Tibial nerve (tissue), 4 donors: ENCODE results near the gene BCCIP. TPM values are rescaled to one million over a fixed set of nuclear protein-coding genes. Genes with fewer than 3 reads are reported as not detected.

Experiments
- DNase-seq, 2 donors: peaks; one replicate each; pipeline ENCODE4 v3.0.0-alpha.2; 2019; ENCODE audit warnings: low spot score in 2 of 2
- H3K27ac ChIP-seq, 4 donors: fragments of 200-600 bp; sonication (generic) in 3 of 4; one replicate each; pipeline ENCODE4 v1.5.1; 2017 to 2019; ENCODE audit warnings: mild to moderate bottlenecking in 1 of 4
- H3K27me3 ChIP-seq, 2 donors: fragments of 200-600 bp; sonication (generic) in 1 of 2; one replicate each; pipeline versions ENCODE4 v1.5.1 to v1.6.0; 2017 to 2019
- H3K36me3 ChIP-seq, 3 donors: fragments of 200-600 bp; sonication (generic); one replicate each; pipeline ENCODE4 v1.5.1; 2018 to 2019
- H3K4me1 ChIP-seq, 4 donors: fragments of 200-600 bp; sonication (generic) in 3 of 4; one replicate each; pipeline ENCODE4 v1.5.1; 2017 to 2019
- H3K4me3 ChIP-seq, 4 donors: fragments of 200-600 bp; sonication (generic) in 3 of 4; one replicate each; pipeline ENCODE4 v1.5.1; 2017 to 2019; ENCODE audit warnings: mild to moderate bottlenecking in 1 of 4, moderate library complexity in 1 of 4
- H3K9me3 ChIP-seq, 4 donors: fragments of 200-600 bp; sonication (generic) in 3 of 4; one replicate each; pipeline ENCODE4 v1.5.1; 2017 to 2019
- EP300 ChIP-seq, 2 donors: sonication (generic); formaldehyde crosslinking; IDR thresholded peaks; one replicate each; pipeline ENCODE4 v1.6.1; 2017; ENCODE audit warnings: antibody characterized with exemption in 2 of 2, mild to moderate bottlenecking in 1 of 2
- POLR2A ChIP-seq, 2 donors: fragments of 450-650 bp; IDR thresholded peaks; one replicate each; pipeline ENCODE4 v1.6.1; 2017; ENCODE audit warnings: antibody characterized with exemption in 2 of 2, mild to moderate bottlenecking in 2 of 2, moderate library complexity in 2 of 2
- WGBS, 2 donors: methylation state at CpG; one replicate each; pipeline ENCODE4 v1.1.5; 2018; 5-methylcytosine and 5-hydroxymethylcytosine counted together
- total RNA-seq, 4 donors: library from RNA; depleted of rRNA; stranded (reverse); fragments of >200 nt; gene quantifications; one replicate each; pipeline ENCODE4 v1.1.0, GENCODE V29; 2016
- TF ChIP-seq, protein P1 (sequence below), 5 experiments: fragments of 200-600 bp in 3 of 5; fragments of 450-650 bp in 2 of 5; sonication (generic) in 3 of 5; IDR thresholded peaks; one replicate each; pipeline ENCODE4 v1.5.1; 2016 to 2019; ENCODE audit warnings: antibody characterized with exemption in 5 of 5, mild to moderate bottlenecking in 3 of 5, moderate library complexity in 2 of 5

BCCIP gene
- total RNA-seq, 4 donors from 2014 or later: 22.0 to 40.0 (median 33.6) TPM

DNA sequence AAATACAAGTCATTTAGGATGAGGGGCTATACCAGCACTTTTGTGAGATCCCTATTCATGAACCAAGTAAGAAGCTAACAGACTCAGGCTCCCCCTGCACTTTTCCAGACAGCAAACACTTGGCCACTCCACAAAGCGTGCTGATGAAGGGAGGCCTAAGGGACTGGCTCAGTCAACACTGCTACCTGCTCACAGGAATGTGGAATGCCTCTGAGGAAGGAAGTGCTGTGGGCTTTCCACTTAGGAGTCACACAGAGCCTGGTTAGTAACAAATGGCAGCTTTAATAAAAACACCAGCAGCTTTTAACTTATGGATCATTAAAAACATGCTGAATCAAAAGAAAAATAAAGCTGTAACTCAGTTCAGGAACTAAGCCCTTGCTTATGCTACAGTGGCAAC, 15.3 kb upstream of the BCCIP start:
- 77 to 90% methylated on average over 1 of the region's 1 CpG for WGBS, 2 donors
- Histone ChIP-seq H3K9me3 (no peaks in the 10 kb centered on the region), H3K4me1 (no peaks in the 10 kb centered on the region), H3K27me3 (no peaks in the 10 kb centered on the region), H3K36me3 (peaks cover 0 to 98% (median 10%) of the 10 kb centered on the region in 3 donors), H3K27ac (no peak overlapping the region), H3K4me3 (no peak overlapping the region)
- DNase-seq: no peak
- TF ChIP-seq, protein P1, sequence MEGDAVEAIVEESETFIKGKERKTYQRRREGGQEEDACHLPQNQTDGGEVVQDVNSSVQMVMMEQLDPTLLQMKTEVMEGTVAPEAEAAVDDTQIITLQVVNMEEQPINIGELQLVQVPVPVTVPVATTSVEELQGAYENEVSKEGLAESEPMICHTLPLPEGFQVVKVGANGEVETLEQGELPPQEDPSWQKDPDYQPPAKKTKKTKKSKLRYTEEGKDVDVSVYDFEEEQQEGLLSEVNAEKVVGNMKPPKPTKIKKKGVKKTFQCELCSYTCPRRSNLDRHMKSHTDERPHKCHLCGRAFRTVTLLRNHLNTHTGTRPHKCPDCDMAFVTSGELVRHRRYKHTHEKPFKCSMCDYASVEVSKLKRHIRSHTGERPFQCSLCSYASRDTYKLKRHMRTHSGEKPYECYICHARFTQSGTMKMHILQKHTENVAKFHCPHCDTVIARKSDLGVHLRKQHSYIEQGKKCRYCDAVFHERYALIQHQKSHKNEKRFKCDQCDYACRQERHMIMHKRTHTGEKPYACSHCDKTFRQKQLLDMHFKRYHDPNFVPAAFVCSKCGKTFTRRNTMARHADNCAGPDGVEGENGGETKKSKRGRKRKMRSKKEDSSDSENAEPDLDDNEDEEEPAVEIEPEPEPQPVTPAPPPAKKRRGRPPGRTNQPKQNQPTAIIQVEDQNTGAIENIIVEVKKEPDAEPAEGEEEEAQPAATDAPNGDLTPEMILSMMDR (IDR thresholded peaks at IDR 0.05): no peak
- TF ChIP-seq EP300 (IDR thresholded peaks at IDR 0.05): no peak
- TF ChIP-seq POLR2A (IDR thresholded peaks at IDR 0.05): no peak

DNA sequence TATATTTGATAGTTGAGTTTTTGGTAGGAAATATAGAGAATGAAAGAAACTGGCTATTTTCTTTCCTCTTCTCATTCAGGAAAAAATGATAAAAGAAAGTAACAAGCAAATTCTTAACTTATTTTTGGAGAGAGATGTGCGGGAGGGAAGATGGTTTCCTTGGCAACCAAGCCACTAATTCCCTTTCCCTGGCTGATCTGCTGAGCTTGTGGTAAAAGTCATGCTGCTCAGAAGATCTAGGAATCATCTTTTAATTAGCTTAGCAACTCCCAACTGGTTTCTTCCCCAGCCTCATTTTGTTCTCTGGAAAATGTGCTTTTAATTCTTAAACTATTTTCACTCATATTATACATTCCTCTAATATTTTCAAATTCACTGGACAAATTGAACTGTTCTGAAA, 12.1 kb upstream of the BCCIP start:
- TF ChIP-seq EP300 (IDR thresholded peaks at IDR 0.05) (no peak), POLR2A (IDR thresholded peaks at IDR 0.05) (no peak)
- TF ChIP-seq, protein P1 (IDR thresholded peaks at IDR 0.05): no peak
- H3K27me3 ChIP-seq: no peaks in the 10 kb centered on the region
- no peak overlapping the region for H3K4me3 ChIP-seq
- no peaks in the 10 kb centered on the region for H3K4me1 ChIP-seq
- H3K36me3 ChIP-seq: peaks cover 0 to 100% (median 4%) of the 10 kb centered on the region in 3 donors
- H3K9me3 ChIP-seq: no peaks in the 10 kb centered on the region
- no peak for DNase-seq
- no peak overlapping the region for H3K27ac ChIP-seq
- WGBS, 2 donors: 62 to 63% methylated on average over 1 of the region's 1 CpG

DNA sequence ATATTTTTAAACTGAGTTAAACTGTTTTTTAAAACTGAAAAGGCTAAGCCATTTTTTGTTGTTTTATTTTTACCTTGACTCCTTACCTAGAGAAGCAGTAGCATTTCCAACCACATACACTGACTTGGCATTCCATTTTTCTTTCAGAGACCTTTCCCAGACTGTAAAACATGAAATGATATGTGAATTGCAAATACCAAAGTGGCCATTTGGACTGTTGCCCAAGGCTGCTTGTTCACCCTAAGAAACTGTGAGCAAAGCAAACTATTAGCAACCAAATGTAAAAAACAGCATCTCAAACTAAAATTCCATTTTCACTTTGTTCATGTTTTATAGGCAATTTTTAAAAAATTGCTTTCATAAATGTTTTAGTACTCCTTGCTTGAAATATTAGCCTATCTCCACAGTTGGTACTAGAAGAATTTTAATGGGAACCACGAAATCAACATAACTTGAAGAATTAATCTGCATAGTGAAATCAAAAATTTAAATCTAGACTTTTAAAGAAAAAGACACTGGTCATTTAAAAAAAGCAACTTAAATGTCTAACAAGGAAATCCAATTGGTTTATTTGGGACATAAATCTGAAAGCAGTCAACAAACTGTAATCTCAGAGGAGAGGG, 11.1 kb upstream of the BCCIP start:
- Histone ChIP-seq H3K27ac (no peak overlapping the region), H3K4me1 (no peaks in the 10 kb centered on the region), H3K4me3 (no peak overlapping the region), H3K36me3 (peaks cover 0 to 91% (median 4%) of the 10 kb centered on the region in 3 donors), H3K9me3 (no peaks in the 10 kb centered on the region), H3K27me3 (no peaks in the 10 kb centered on the region)
- DNase-seq: no peak
- TF ChIP-seq, protein P1 (IDR thresholded peaks at IDR 0.05): no peak
- TF ChIP-seq EP300 (IDR thresholded peaks at IDR 0.05) (no peak), POLR2A (IDR thresholded peaks at IDR 0.05) (no peak)
- WGBS, 2 donors: 71 to 80% methylated on average over 1 of the region's 1 CpG

DNA sequence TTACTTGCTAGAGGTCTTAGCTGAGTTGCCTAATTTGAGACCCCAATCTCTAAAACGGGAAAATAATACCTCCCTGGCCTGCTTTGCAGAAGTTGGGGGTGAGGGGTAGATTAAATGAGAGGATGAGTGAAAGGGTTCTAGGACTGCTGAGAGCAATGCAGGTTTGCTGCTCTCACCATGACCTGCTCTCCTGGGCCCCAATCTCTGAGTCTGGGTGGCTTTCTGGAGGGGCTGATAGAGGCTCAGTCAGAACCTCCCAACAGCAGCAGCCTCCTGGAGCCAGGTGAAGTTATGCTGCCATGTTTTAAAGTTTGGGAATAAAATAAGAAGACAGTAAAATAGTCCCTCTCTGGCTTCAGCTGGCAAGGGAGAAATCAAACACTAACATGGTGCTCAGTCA, 7.6 kb upstream of the BCCIP start:
- Histone ChIP-seq H3K4me1 (peaks cover 0 to 3% (median 0%) of the 10 kb centered on the region in 4 donors), H3K27me3 (no peaks in the 10 kb centered on the region), H3K9me3 (no peaks in the 10 kb centered on the region), H3K27ac (no peak overlapping the region), H3K4me3 (no peak overlapping the region), H3K36me3 (peaks cover 0 to 56% (median 4%) of the 10 kb centered on the region in 3 donors)
- 43 to 64% methylated on average over 1 of the region's 1 CpG for WGBS, 2 donors
- DNase-seq: no peak
- TF ChIP-seq POLR2A (IDR thresholded peaks at IDR 0.05) (no peak), EP300 (IDR thresholded peaks at IDR 0.05) (no peak)
- TF ChIP-seq, protein P1 (IDR thresholded peaks at IDR 0.05): no peak

GRCh38 chr10:125816548-125816947, 6.8 kb upstream of the BCCIP start:
- TF ChIP-seq EP300 (IDR thresholded peaks at IDR 0.05) (no peak), POLR2A (IDR thresholded peaks at IDR 0.05) (no peak)
- TF ChIP-seq, protein P1 (IDR thresholded peaks at IDR 0.05): no peak
- Histone ChIP-seq H3K4me1 (peaks cover 0 to 11% (median 2%) of the 10 kb centered on the region in 4 donors), H3K9me3 (no peaks in the 10 kb centered on the region), H3K27me3 (no peaks in the 10 kb centered on the region), H3K4me3 (no peak overlapping the region), H3K27ac (no peak overlapping the region), H3K36me3 (peaks cover 0 to 48% (median 4%) of the 10 kb centered on the region in 3 donors)
- DNase-seq: no peak
- WGBS, 2 donors: 91 to 94% methylated on average over 4 of the region's 4 CpGs
